Gastroesophageal sphincter (tissue), 4 donors: ENCODE measurements around the gene SAMD9. TPM values are rescaled to one million over a fixed set of nuclear protein-coding genes. Genes with fewer than 3 reads are reported as not detected.

ENCODE experiments used
- ATAC-seq: fragments of 150-250 bp; one replicate; pipeline ENCODE4 v1.9.1; 2016; ENCODE audit warnings: mild to moderate bottlenecking, moderate library complexity
- H3K27ac ChIP-seq, 4 donors: fragments of 200-600 bp; sonication (generic) in 3 of 4; 1 replicate in 3 of 4; 2 replicates in 1 of 4; pipeline ENCODE4 v1.5.1; 2016 to 2019
- H3K27me3 ChIP-seq: fragments of 200-600 bp; sonication (generic); one replicate; pipeline ENCODE4 v1.5.1; 2019
- H3K36me3 ChIP-seq, 2 donors: fragments of 200-600 bp; sonication (generic); one replicate each; pipeline ENCODE4 v1.5.1; 2019; ENCODE audit warnings: control low read depth in 1 of 2
- H3K4me1 ChIP-seq, 3 donors: fragments of 200-600 bp; sonication (generic); 1 replicate in 2 of 3; 2 replicates in 1 of 3; pipeline ENCODE4 v1.5.1; 2016 to 2019; ENCODE audit warnings: control low read depth in 2 of 3
- H3K4me3 ChIP-seq, 2 donors: fragments of 200-600 bp; sonication (generic); one replicate each; pipeline ENCODE4 v1.5.1; 2019; ENCODE audit warnings: mild to moderate bottlenecking in 1 of 2, moderate library complexity in 1 of 2
- H3K9me3 ChIP-seq, 3 donors: fragments of 200-600 bp; sonication (generic); one replicate each; pipeline ENCODE4 v1.5.1; 2017 to 2019; ENCODE audit warnings: control low read depth in 2 of 3
- EP300 ChIP-seq: sonication (generic); formaldehyde crosslinking; IDR thresholded peaks from one replicate; pipeline ENCODE4 v1.6.1; 2017; ENCODE audit warnings: antibody characterized with exemption, mild to moderate bottlenecking
- POLR2A ChIP-seq, 2 donors: fragments of 450-650 bp; IDR thresholded peaks; one replicate each; pipeline ENCODE4 v1.6.1; 2017; ENCODE audit warnings: antibody characterized with exemption in 2 of 2, mild to moderate bottlenecking in 2 of 2, moderate library complexity in 1 of 2
- POLR2AphosphoS5 ChIP-seq: sonication (generic); formaldehyde crosslinking; IDR thresholded peaks from one replicate; pipeline ENCODE4 v1.6.1; 2017; ENCODE audit warnings: antibody characterized with exemption
- WGBS, 2 donors: methylation state at CpG; one replicate each; pipeline ENCODE4 v1.1.5; 2018; ENCODE audit warnings: low coverage in 1 of 2; 5-methylcytosine and 5-hydroxymethylcytosine counted together
- total RNA-seq, 4 donors: library from RNA; depleted of rRNA; stranded (reverse); fragments of >200 nt; gene quantifications; one replicate each; pipeline ENCODE4 v1.1.0, GENCODE V29; 2016
- TF ChIP-seq, protein P1 (sequence below), 4 experiments: fragments of 200-600 bp in 2 of 4; fragments of 450-650 bp in 2 of 4; sonication (generic) in 1 of 4; IDR thresholded peaks; one replicate each; pipeline ENCODE4 v1.5.1; 2017 to 2019; ENCODE audit warnings: antibody characterized with exemption in 4 of 4, mild to moderate bottlenecking in 2 of 4, moderate library complexity in 2 of 4

Gene SAMD9
- total RNA-seq, 4 donors from 2014 or later, result 2.4 to 12.2 (median 5.0) TPM

GRCh38 chr7:93120592-93121549 is 3.1 kb upstream of the SAMD9 start:
- no peak overlapping the region for H3K4me3 ChIP-seq
- H3K27me3 ChIP-seq, result no peaks in the 10 kb centered on the region
- no peak overlapping the region for H3K27ac ChIP-seq
- H3K9me3 ChIP-seq, result peaks cover 0 to 13% (median 0%) of the 10 kb centered on the region in 3 donors
- 91 to 98% methylated on average over 5 to 9 of the region's 12 CpGs for WGBS, 2 donors
- ATAC-seq, result no peak
- H3K4me1 ChIP-seq, result peaks cover 0 to 11% (median 3%) of the 10 kb centered on the region in 3 donors
- H3K36me3 ChIP-seq, result peaks cover 0 to 4% of the 10 kb centered on the region in 2 donors
- TF ChIP-seq POLR2A (IDR thresholded peaks at IDR 0.05), result no peak
- no peak for TF ChIP-seq EP300
- TF ChIP-seq, protein P1, sequence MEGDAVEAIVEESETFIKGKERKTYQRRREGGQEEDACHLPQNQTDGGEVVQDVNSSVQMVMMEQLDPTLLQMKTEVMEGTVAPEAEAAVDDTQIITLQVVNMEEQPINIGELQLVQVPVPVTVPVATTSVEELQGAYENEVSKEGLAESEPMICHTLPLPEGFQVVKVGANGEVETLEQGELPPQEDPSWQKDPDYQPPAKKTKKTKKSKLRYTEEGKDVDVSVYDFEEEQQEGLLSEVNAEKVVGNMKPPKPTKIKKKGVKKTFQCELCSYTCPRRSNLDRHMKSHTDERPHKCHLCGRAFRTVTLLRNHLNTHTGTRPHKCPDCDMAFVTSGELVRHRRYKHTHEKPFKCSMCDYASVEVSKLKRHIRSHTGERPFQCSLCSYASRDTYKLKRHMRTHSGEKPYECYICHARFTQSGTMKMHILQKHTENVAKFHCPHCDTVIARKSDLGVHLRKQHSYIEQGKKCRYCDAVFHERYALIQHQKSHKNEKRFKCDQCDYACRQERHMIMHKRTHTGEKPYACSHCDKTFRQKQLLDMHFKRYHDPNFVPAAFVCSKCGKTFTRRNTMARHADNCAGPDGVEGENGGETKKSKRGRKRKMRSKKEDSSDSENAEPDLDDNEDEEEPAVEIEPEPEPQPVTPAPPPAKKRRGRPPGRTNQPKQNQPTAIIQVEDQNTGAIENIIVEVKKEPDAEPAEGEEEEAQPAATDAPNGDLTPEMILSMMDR (IDR thresholded peaks at IDR 0.05), result no peak
- no peak for TF ChIP-seq POLR2AphosphoS5

DNA sequence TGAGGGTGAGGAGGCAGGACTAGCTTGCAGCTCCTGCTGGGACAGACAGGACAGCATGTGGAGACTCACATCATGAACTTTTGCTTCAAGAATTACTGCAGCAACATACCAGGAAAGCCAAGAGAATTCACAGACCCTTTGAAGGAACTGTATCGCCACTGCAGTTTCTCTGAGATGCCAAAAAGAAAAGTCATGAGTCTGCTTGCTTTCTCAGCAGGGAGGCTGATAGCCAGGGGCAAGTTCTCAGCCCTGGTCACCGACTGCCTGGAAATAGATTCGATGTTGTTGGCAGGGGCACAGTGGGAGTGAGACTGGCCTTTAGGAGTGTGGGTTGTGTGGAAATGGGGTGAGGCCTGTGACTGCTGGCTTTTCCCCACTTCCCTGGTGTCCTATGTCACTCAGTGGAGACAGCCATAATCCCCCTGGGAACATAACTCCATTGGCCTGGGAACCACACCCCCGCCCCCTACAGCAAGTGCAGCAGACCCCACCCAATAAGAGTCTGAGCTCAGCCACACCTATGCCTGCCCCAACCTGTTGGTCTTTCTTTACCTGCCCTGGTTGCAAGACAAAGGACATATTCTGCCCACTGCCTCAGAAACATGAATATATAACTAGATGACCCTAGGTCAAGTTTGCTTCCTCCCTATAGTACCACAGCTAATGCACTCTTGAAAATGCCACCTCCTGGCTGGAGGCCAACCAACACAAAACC is 1.6 kb upstream of the SAMD9 start:
- TF ChIP-seq, protein P1 (IDR thresholded peaks at IDR 0.05), result no peak
- no peak for TF ChIP-seq EP300
- no peak for TF ChIP-seq POLR2AphosphoS5
- TF ChIP-seq POLR2A (IDR thresholded peaks at IDR 0.05), result no peak
- Histone ChIP-seq H3K27me3 (no peaks in the 10 kb centered on the region), H3K4me1 (peaks cover 0 to 11% (median 3%) of the 10 kb centered on the region in 3 donors), H3K4me3 (no peak overlapping the region), H3K36me3 (peaks cover 0 to 4% of the 10 kb centered on the region in 2 donors), H3K27ac (no peak overlapping the region), H3K9me3 (peaks cover 0 to 13% (median 0%) of the 10 kb centered on the region in 3 donors)
- no peak for ATAC-seq
- WGBS, 2 donors, result 86 to 100% methylated on average over 1 of the region's 4 CpGs

- 50% methylated on average over 1 of the region's 1 CpG; no CpG with 5 or more reads in 1 of the 2 donors for WGBS, 2 donors
- Histone ChIP-seq H3K27me3 (no peaks in the 10 kb centered on the region), H3K9me3 (peaks cover 0 to 22% (median 0%) of the 10 kb centered on the region in 3 donors), H3K4me1 (peaks cover 0 to 11% (median 3%) of the 10 kb centered on the region in 3 donors), H3K27ac (peak overlapping the region; percentile 29 to 62 (median 56)), H3K36me3 (peaks cover 0 to 9% of the 10 kb centered on the region in 2 donors), H3K4me3 (peak overlapping the region; percentile 46 to 69)
- no peak for ATAC-seq
- TF ChIP-seq, protein P1 (IDR thresholded peaks at IDR 0.05), result no peak
- TF ChIP-seq EP300 (no peak), POLR2AphosphoS5 (no peak), POLR2A (IDR thresholded peaks at IDR 0.05) (no peak)
These were observed 452 bp downstream of the SAMD9 start for GRCh38 chr7:93117327-93117726.

GRCh38 chr7:93115796-93116195 is 2.0 kb downstream of the SAMD9 start:
- WGBS, 2 donors, result 76 to 88% methylated on average over 7 of the region's 7 CpGs
- Histone ChIP-seq H3K27me3 (no peaks in the 10 kb centered on the region), H3K4me3 (no peak overlapping the region), H3K4me1 (peaks cover 0 to 11% (median 3%) of the 10 kb centered on the region in 3 donors), H3K9me3 (peaks cover 0 to 25% (median 0%) of the 10 kb centered on the region in 3 donors), H3K27ac (no peak overlapping the region), H3K36me3 (peaks cover 0 to 11% of the 10 kb centered on the region in 2 donors)
- no peak for ATAC-seq
- TF ChIP-seq POLR2A (IDR thresholded peaks at IDR 0.05), result no peak
- TF ChIP-seq POLR2AphosphoS5, result no peak

GRCh38 chr7:93108003-93108402 is 9.8 kb downstream of the SAMD9 start:
- no peaks in the 10 kb centered on the region for H3K27me3 ChIP-seq
- no peak for ATAC-seq
- H3K4me1 ChIP-seq, result no peaks in the 10 kb centered on the region
- H3K9me3 ChIP-seq, result peaks cover 0 to 96% (median 2%) of the 10 kb centered on the region in 3 donors
- WGBS, 2 donors, result 90 to 93% methylated on average over 9 to 12 of the region's 13 CpGs
- no peak overlapping the region for H3K27ac ChIP-seq
- H3K36me3 ChIP-seq, result peaks cover 6 to 68% of the 10 kb centered on the region in 2 donors
- no peak overlapping the region for H3K4me3 ChIP-seq
- TF ChIP-seq, protein P1 (IDR thresholded peaks at IDR 0.05), result no peak
- TF ChIP-seq EP300, result no peak
- no peak for TF ChIP-seq POLR2AphosphoS5
- no peak for TF ChIP-seq POLR2A (IDR thresholded peaks at IDR 0.05)
